ENCODE data around the gene PRMT2.

The PRMT2 gene

GRCh38 chr21:46610018-46610701 lies 25.3 kb upstream of the PRMT2 start:
- no peak overlapping the region for H3K4me3 ChIP-seq (ENCODE audit: low read depth, low read length)
- TF ChIP-seq CTCF (IDR thresholded peaks at IDR 0.05; ENCODE audit: insufficient read depth, low read length, missing control alignments), result no peak
- DNase-seq (ENCODE audit: low read depth, low spot score), result no peak
- POLR2A ChIA-PET, result no interaction called here
- CTCF ChIA-PET, result interaction anchor here (1.2 kb wide), 1 partner anchor 25 kb away, joined by 3 read pairs; the partner anchor contains the start of gene PRMT2

- ChIA-PET POLR2A (no interaction called here), CTCF (no interaction called here)
- DNase-seq (ENCODE audit: low read depth, low spot score), result no peak
- H3K4me3 ChIP-seq (ENCODE audit: low read depth, low read length), result no peak overlapping the region
- no peak for TF ChIP-seq CTCF (IDR thresholded peaks at IDR 0.05; ENCODE audit: insufficient read depth, low read length, missing control alignments)
Measured at GRCh38 chr21:46613391-46613790, 22.1 kb upstream of the PRMT2 start.

GRCh38 chr21:46616050-46616449 lies 19.4 kb upstream of the PRMT2 start:
- ChIA-PET POLR2A (no interaction called here), CTCF (no interaction called here)
- H3K4me3 ChIP-seq (ENCODE audit: low read depth, low read length), result no peak overlapping the region
- DNase-seq (ENCODE audit: low read depth, low spot score), result no peak
- no peak for TF ChIP-seq CTCF (IDR thresholded peaks at IDR 0.05; ENCODE audit: insufficient read depth, low read length, missing control alignments)

GRCh38 chr21:46616656-46617055 lies 18.8 kb upstream of the PRMT2 start:
- TF ChIP-seq CTCF (IDR thresholded peaks at IDR 0.05; ENCODE audit: insufficient read depth, low read length, missing control alignments), result no peak
- H3K4me3 ChIP-seq (ENCODE audit: low read depth, low read length), result no peak overlapping the region
- DNase-seq (ENCODE audit: low read depth, low spot score), result no peak
- POLR2A ChIA-PET, result no interaction called here
- CTCF ChIA-PET, result no interaction called here

GRCh38 chr21:46617267-46618051 lies 18.0 kb upstream of the PRMT2 start:
- no peak for TF ChIP-seq CTCF (IDR thresholded peaks at IDR 0.05; ENCODE audit: insufficient read depth, low read length, missing control alignments)
- POLR2A ChIA-PET, result interaction anchor here (1.2 kb wide), 1 partner anchor 18 kb away, joined by 4 read pairs; the partner anchor contains the start of gene PRMT2
- H3K4me3 ChIP-seq (ENCODE audit: low read depth, low read length), result no peak overlapping the region
- DNase-seq (ENCODE audit: low read depth, low spot score), result no peak
- CTCF ChIA-PET, result interaction anchor here (1.2 kb wide), 1 partner anchor 38 kb away, joined by 3 read pairs; no protein-coding TSS in a partner anchor

GRCh38 chr21:46618738-46619379 lies 16.6 kb upstream of the PRMT2 start:
- no peak overlapping the region for H3K4me3 ChIP-seq (ENCODE audit: low read depth, low read length)
- ChIA-PET CTCF (interaction anchor here (0.8 to 2.4 kb wide), 2 partner anchors 16 to 17 kb away, joined by 4 to 7 read pairs; partner anchors contain the start of gene PRMT2), POLR2A (interaction anchor here (1.2 kb wide), 1 partner anchor 17 kb away, joined by 4 read pairs; the partner anchor contains the start of gene PRMT2)
- no peak for DNase-seq (ENCODE audit: low read depth, low spot score)
- TF ChIP-seq CTCF (IDR thresholded peaks at IDR 0.05; ENCODE audit: insufficient read depth, low read length, missing control alignments), result no peak
